Panc1 (cell line): ENCODE data around the gene DOCK3.

Experiments used
- CTCF ChIP-seq: fragments of 450-650 bp; IDR thresholded peaks from 2 replicates; pipeline ENCODE4 v1.5.1; 2017; ENCODE audit warnings: mild to moderate bottlenecking
- POLR2AphosphoS5 ChIP-seq: IDR thresholded peaks from 2 replicates; pipeline ENCODE4 v1.6.1; 2012; ENCODE audit warnings: mild to moderate bottlenecking, low read depth, low read length, moderate library complexity

- TF ChIP-seq POLR2AphosphoS5 (no peak), CTCF (no peak)
Observed at GRCh38 chr3:50883755-50884154, 209.0 kb downstream of the DOCK3 start.
